ENCODE results near the gene ARMH2. TPM values are rescaled to one million over a fixed set of nuclear protein-coding genes. Genes with fewer than 3 reads are reported as not detected.
"Not testable (repeated sequence)": the region's sequence is repeated elsewhere in the genome, so short reads cannot be mapped to it uniquely, and the experiment has no call there.

Gene ARMH2
- total and polyA plus RNA-seq, 10 of the 15 experiments (the other 5 are each of a cell fraction or from before 2014, with no cell fraction given), result 0.18 to 0.46 TPM; not detected in 8

GRCh38 chr6:24752917-24753492 lies 45.7 kb downstream of the ARMH2 start (continued):
- TF ChIP-seq SIN3A (IDR thresholded peaks at IDR 0.05; ENCODE audit: low read depth, low read length), result no peak

GRCh38 chr6:24752503-24752902 lies 46.2 kb downstream of the ARMH2 start:
- Histone ChIP-seq H3K4me2 (ENCODE audit: control insufficient read depth, insufficient read depth) (no peak overlapping the region), H3K27me3 (replicated peaks in 1 of 2; ENCODE audit: control insufficient read depth in 2 of 2, insufficient read depth in 2 of 2, low read length in 1 of 2) (no peaks in the 10 kb centered on the region), H3K36me3 (ENCODE audit: control insufficient read depth in 2 of 2, insufficient read depth in 2 of 2, low read length in 1 of 2) (no peaks in the 10 kb centered on the region), H3K9ac (ENCODE audit: control insufficient read depth, insufficient read depth, low read length) (no peak overlapping the region), H3K4me1 (ENCODE audit: control insufficient read depth, insufficient read depth, low read length) (no peaks in the 10 kb centered on the region), H3K27ac (ENCODE audit: control insufficient read depth, insufficient read depth) (no peak overlapping the region), H2AFZ (ENCODE audit: control insufficient read depth, low read depth, low read length) (no peak overlapping the region), H3K4me3 (no peak overlapping the region), H3K79me2 (ENCODE audit: control insufficient read depth, insufficient read depth, low read length) (no peaks in the 10 kb centered on the region), H3K9me3 (replicated peaks; ENCODE audit: control insufficient read depth, insufficient read depth, low read length) (peaks cover 2% of the 10 kb centered on the region; the same call in 2 of the 3 replicates), H4K20me1 (ENCODE audit: control insufficient read depth, insufficient read depth) (no peaks in the 10 kb centered on the region)
- ChIA-PET POLR2A (no interaction called here), CTCF (interaction anchor here (2.6 kb wide), 1 partner anchor 14 kb away, joined by 8 read pairs; no protein-coding TSS in a partner anchor), RAD21 (ENCODE audit: unreplicated experiment) (no interaction called here), SMC1A (ENCODE audit: uncharacterized antibody, unreplicated experiment) (no interaction called here)
- in situ Hi-C loops (cut with MboI), result no loop called here
- 61% methylated on average over 2 of the region's 2 CpGs for WGBS (ENCODE audit: insufficient coverage, insufficient replicate concordance, low lambda C conversion rate, missing lambda C conversion rate)
- BruUV-seq (replicated peaks), result no TSS peak
- FAIRE-seq (no peak), DNase-seq (ENCODE audit: low read depth, low spot score) (no peak), ATAC-seq (no peak)
- no peak for TF ChIP-seq BHLHE40 (IDR thresholded peaks at IDR 0.05; ENCODE audit: borderline replicate concordance in 1 of 2, low read depth in 2 of 2, low read length in 1 of 2)
- TF ChIP-seq MTA3 (IDR thresholded peaks at IDR 0.05; ENCODE audit: borderline replicate concordance, low read length), result no peak
- no peak for TF ChIP-seq PAX5 (IDR thresholded peaks at IDR 0.05; ENCODE audit: borderline replicate concordance, low read depth, low read length)
- intact Hi-C loops (cut with micrococcal nuclease; ENCODE audit: unreplicated experiment), result no loop called here

- H3K79me2 ChIP-seq (ENCODE audit: control insufficient read depth, insufficient read depth, low read length); H3K36me3 ChIP-seq (ENCODE audit: control insufficient read depth in 2 of 2, insufficient read depth in 2 of 2, low read length in 1 of 2); RAD21 ChIA-PET (ENCODE audit: unreplicated experiment); DNase-seq (ENCODE audit: low read depth, low spot score); intact Hi-C loops (cut with micrococcal nuclease; ENCODE audit: unreplicated experiment); H2AFZ ChIP-seq (ENCODE audit: control insufficient read depth, low read depth, low read length); H4K20me1 ChIP-seq (ENCODE audit: control insufficient read depth, insufficient read depth); FAIRE-seq; H3K4me1 ChIP-seq (ENCODE audit: control insufficient read depth, insufficient read depth, low read length); CTCF ChIA-PET; SMC1A ChIA-PET (ENCODE audit: uncharacterized antibody, unreplicated experiment); H3K27me3 ChIP-seq (replicated peaks in 1 of 2; ENCODE audit: control insufficient read depth in 2 of 2, insufficient read depth in 2 of 2, low read length in 1 of 2); ATAC-seq; H3K9ac ChIP-seq (ENCODE audit: control insufficient read depth, insufficient read depth, low read length); H3K9me3 ChIP-seq (replicated peaks; ENCODE audit: control insufficient read depth, insufficient read depth, low read length); H3K4me2 ChIP-seq (ENCODE audit: control insufficient read depth, insufficient read depth); H3K27ac ChIP-seq (ENCODE audit: control insufficient read depth, insufficient read depth); POLR2A ChIA-PET; in situ Hi-C loops (cut with MboI); H3K4me3 ChIP-seq; BruUV-seq (replicated peaks): not testable (repeated sequence)
- 52% methylated on average over 3 of the region's 3 CpGs for WGBS (ENCODE audit: insufficient coverage, insufficient replicate concordance, low lambda C conversion rate, missing lambda C conversion rate)
Measured at GRCh38 chr6:24750878-24751277, 47.8 kb downstream of the ARMH2 start.

Data from GM12878 (cell line).